Stimulated activated naive CD8-positive, alpha-beta T cell treated with anti-CD3 and anti-CD28 coated beads, Interleukin-15, Interleukin-2, amounts not matched to agents 100 ng/mL and 50 ng/mL, for 24 hours (primary cell): Measurements from ENCODE around the gene SMPD3.

Experiments
- H3K27ac Mint-ChIP-seq: one replicate; pipeline ENCODE4 v1.8.0; 2021; ENCODE audit warnings: mild to moderate bottlenecking, mixed read lengths
- H3K27me3 Mint-ChIP-seq: one replicate; pipeline ENCODE4 v1.8.0; 2021; ENCODE audit warnings: mixed read lengths
- H3K36me3 Mint-ChIP-seq: one replicate; pipeline ENCODE4 v1.8.0; 2021; ENCODE audit warnings: low read depth, mixed read lengths
- H3K4me1 Mint-ChIP-seq: one replicate; pipeline ENCODE4 v1.8.0; 2021; ENCODE audit warnings: low read depth, mixed read lengths
- H3K4me3 Mint-ChIP-seq: one replicate; pipeline ENCODE4 v1.8.0; 2021; ENCODE audit warnings: mild to moderate bottlenecking, mixed read lengths
- H3K9me3 Mint-ChIP-seq: one replicate; pipeline ENCODE4 v1.8.0; 2021; ENCODE audit warnings: mixed read lengths

The SMPD3 gene

DNA sequence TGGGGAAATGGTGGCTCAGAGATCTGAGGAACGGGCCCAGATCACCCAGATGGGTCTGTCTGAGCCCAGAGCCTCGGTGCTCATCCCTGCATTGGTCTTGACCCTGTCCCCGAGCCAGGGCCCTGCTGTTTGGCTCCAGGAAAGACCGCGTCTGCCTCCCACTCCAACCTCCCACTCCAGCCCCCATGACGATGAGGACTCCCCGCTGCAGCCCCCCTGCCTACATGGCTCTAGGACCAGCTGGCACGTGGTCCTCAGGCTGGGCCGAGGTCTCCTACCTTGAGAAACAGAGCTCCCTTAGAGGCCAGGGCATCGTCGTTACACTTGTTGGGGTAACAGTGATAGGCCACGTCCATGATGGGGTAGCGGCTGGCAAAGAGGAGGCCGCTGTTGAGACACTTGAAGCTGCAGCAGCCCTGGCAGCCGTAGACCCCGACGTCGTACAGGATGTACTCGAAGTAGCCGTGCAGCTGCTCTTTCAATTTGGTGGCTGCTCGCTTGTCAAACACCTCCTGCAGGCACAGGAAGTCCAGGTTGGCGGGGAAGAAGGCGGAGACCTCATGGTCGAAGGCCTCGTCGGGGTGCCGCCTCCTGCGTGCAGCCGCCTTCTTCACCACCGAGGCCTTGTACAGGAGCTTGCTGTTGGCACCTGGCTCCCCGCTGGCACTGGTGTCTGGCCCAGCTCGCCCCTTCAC is 77.6 kb downstream of the SMPD3 start:
- peaks cover 21% of the 10 kb centered on the region for H3K27me3 Mint-ChIP-seq
- no peaks in the 10 kb centered on the region for H3K36me3 Mint-ChIP-seq
- no peak overlapping the region for H3K27ac Mint-ChIP-seq
- H3K4me1 Mint-ChIP-seq, result peaks cover 35% of the 10 kb centered on the region
- no peak overlapping the region for H3K4me3 Mint-ChIP-seq
- no peaks in the 10 kb centered on the region for H3K9me3 Mint-ChIP-seq

DNA sequence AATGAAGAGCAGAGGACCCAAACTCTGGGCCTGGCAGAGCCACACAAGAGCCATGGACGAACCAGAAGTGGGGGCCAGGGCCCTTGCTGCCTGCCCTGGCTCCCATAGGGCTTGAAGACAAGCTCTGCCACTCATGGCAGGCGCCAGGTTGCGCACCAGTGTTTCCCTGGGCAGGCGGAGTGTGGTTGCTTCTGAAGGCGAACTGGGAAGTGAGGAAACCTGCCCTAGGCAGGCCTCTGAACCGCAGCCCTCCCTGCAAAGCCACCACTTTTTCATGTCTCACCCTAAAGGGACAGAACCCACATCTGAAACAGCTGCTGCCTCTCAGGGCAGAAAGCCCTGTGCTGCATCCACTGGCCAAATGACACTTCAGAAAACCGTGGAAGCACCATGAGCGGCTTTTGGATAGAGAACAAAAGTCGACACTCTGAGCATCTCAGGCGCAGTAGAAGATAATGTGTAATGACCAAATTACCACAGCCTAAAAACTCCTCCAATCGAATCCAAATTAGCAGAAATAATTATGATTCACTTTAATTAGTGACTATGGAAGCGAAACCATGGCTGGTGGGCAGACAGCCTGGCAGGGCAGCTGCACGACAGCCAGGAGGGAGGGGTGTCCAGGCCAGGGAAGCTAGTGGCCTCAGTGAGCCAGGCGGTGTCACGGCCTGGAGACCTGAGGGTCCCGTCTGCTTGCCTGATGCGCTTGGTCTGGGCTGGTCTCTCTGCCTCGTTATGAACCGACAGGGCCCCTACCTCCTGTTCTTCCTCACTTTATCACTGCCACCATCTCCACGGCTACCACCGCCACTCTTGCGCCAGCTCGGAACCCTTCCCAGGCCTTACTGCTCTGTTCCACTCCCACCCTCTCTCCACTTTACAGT is 78.4 kb downstream of the SMPD3 start:
- Mint-ChIP-seq H3K4me1 (peaks cover 35% of the 10 kb centered on the region), H3K9me3 (no peaks in the 10 kb centered on the region), H3K36me3 (no peaks in the 10 kb centered on the region), H3K27me3 (peaks cover 21% of the 10 kb centered on the region), H3K4me3 (no peak overlapping the region), H3K27ac (no peak overlapping the region)

DNA sequence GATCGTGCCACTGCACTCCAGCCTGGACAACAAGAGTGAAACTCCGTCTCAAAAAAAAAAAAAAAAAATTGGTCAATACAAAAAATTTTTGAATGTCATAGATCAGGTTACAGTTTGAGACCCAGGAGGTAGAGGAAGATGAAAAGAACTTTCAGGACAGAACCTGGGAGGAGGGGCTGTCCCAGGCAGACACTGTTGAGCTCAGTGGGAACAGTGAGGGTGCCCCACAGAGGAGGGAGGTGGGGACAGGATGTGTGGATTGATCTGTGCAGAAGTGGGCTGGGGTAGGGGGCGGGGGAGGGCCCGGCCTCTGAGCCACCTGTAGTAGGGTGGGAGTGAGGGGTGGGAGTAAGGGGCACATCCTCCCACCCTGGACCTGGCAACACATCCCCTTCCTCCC is 79.1 kb downstream of the SMPD3 start:
- Mint-ChIP-seq H3K4me3 (no peak overlapping the region), H3K9me3 (no peaks in the 10 kb centered on the region), H3K27ac (no peak overlapping the region), H3K27me3 (peaks cover 21% of the 10 kb centered on the region), H3K4me1 (peaks cover 35% of the 10 kb centered on the region), H3K36me3 (no peaks in the 10 kb centered on the region)

DNA sequence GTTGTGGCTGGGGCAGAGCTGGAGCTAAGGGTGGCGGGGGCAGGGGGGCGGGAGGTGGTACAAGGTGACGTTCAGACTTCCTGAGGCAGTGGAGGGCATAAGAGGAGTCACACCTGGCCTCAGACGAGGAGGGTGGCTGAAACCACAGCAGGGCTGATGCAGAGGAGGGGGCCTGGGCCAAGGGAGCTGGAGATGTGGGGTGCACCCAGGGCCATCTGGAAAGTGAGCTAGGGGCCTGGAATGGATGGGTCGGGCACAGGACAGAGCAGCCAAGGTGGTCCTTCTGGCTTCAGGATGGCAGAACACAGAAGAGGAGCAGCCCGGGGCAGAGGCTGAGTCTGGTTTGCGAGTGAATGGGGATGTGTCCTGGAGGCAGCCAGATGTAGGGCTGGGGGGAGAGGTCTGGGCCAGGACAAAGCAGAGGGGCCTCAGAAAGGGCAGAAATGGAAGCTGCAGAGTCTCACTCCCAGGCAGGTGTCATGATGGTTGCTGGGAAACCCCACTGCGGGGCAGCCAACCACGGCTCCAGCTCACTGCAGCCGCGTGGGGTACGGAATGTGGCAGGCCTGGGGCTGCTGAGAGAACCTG is 79.9 kb downstream of the SMPD3 start:
- no peak overlapping the region for H3K4me3 Mint-ChIP-seq
- H3K9me3 Mint-ChIP-seq, result no peaks in the 10 kb centered on the region
- peaks cover 15% of the 10 kb centered on the region for H3K27me3 Mint-ChIP-seq
- H3K36me3 Mint-ChIP-seq, result no peaks in the 10 kb centered on the region
- no peak overlapping the region for H3K27ac Mint-ChIP-seq
- peaks cover 35% of the 10 kb centered on the region for H3K4me1 Mint-ChIP-seq

- Mint-ChIP-seq H3K9me3 (no peaks in the 10 kb centered on the region), H3K27ac (no peak overlapping the region), H3K36me3 (no peaks in the 10 kb centered on the region), H3K27me3 (peaks cover 15% of the 10 kb centered on the region), H3K4me3 (no peak overlapping the region), H3K4me1 (peaks cover 35% of the 10 kb centered on the region)
Observed at GRCh38 chr16:68367891-68368290, 80.4 kb downstream of the SMPD3 start.

GRCh38 chr16:68367440-68367839 is 80.9 kb downstream of the SMPD3 start:
- Mint-ChIP-seq H3K27me3 (peaks cover 15% of the 10 kb centered on the region), H3K4me1 (peaks cover 35% of the 10 kb centered on the region), H3K27ac (no peak overlapping the region), H3K9me3 (no peaks in the 10 kb centered on the region), H3K4me3 (no peak overlapping the region), H3K36me3 (no peaks in the 10 kb centered on the region)

DNA sequence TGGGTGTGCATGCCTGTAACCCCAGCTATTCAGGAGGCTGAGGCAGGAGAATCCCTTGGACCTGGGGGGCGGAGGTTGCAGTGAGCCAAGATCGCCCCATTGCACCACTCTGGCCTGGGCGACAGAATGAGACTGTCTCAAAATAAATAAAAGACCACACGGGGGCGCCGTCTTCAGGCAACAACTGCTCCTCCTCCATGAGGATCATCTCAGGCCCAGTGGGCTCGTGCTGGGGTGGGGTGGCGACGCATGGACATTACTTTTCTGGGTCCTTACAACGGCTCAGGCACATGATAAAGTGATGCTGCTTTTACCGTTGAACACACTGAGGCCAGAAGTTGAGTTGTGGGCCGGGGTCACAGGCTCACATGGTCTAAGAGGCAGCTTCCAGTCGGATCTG is 81.3 kb downstream of the SMPD3 start:
- Mint-ChIP-seq H3K36me3 (no peaks in the 10 kb centered on the region), H3K4me1 (peaks cover 35% of the 10 kb centered on the region), H3K4me3 (no peak overlapping the region), H3K27me3 (peaks cover 15% of the 10 kb centered on the region), H3K27ac (no peak overlapping the region), H3K9me3 (no peaks in the 10 kb centered on the region)

GRCh38 chr16:68366062-68366461 is 82.2 kb downstream of the SMPD3 start:
- Mint-ChIP-seq H3K27ac (no peak overlapping the region), H3K9me3 (no peaks in the 10 kb centered on the region), H3K4me3 (no peak overlapping the region)

DNA sequence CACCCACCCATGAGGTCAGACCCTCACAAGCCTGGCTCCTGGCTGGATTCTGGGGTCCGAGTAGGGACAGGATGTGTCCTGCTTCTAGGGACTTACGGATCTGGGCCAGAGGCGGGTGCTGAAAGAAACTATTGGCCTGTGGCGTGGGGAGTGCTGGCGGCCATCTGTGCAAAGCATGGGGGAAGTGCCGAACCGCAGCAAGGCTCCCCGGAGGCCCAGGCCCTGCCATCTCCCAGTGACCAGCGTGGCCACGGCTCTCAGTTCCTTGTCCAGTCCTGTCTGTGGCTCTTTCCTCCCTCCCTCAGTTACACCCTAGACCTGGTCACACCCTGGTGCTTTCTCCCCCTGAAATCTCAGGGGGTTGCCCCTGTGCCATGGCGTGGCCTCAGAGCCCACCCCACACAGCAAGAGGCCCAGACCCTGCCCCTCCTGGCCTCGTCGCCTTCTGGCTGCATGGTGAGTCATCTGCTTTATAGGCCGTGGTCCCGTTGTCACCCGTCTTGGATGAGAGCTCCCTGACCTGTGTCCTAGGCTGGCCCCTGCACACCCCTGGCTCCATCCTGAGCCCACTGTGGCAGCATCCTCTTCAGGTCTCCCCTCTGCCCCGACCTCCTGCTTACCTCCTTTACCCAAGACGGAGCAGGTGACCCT is 83.0 kb downstream of the SMPD3 start:
- H3K36me3 Mint-ChIP-seq, result peaks cover 4% of the 10 kb centered on the region
- no peaks in the 10 kb centered on the region for H3K9me3 Mint-ChIP-seq
- no peak overlapping the region for H3K27ac Mint-ChIP-seq
- peaks cover 15% of the 10 kb centered on the region for H3K27me3 Mint-ChIP-seq
- peaks cover 29% of the 10 kb centered on the region for H3K4me1 Mint-ChIP-seq
- H3K4me3 Mint-ChIP-seq, result no peak overlapping the region

More at GRCh38 chr16:68366062-68366461, 82.2 kb downstream of the SMPD3 start:
- H3K36me3 Mint-ChIP-seq, result no peaks in the 10 kb centered on the region
- H3K4me1 Mint-ChIP-seq, result peaks cover 35% of the 10 kb centered on the region
- H3K27me3 Mint-ChIP-seq, result peaks cover 15% of the 10 kb centered on the region

GRCh38 chr16:68364561-68364998 is 83.7 kb downstream of the SMPD3 start:
- Mint-ChIP-seq H3K9me3 (no peaks in the 10 kb centered on the region), H3K27me3 (peaks cover 15% of the 10 kb centered on the region), H3K27ac (no peak overlapping the region), H3K4me3 (no peak overlapping the region), H3K36me3 (peaks cover 5% of the 10 kb centered on the region), H3K4me1 (peaks cover 22% of the 10 kb centered on the region)

- peaks cover 15% of the 10 kb centered on the region for H3K27me3 Mint-ChIP-seq
- no peak overlapping the region for H3K4me3 Mint-ChIP-seq
- no peak overlapping the region for H3K27ac Mint-ChIP-seq
- H3K4me1 Mint-ChIP-seq, result peaks cover 15% of the 10 kb centered on the region
- peaks cover 5% of the 10 kb centered on the region for H3K36me3 Mint-ChIP-seq
- H3K9me3 Mint-ChIP-seq, result no peaks in the 10 kb centered on the region
Observed at GRCh38 chr16:68363658-68364521, 84.4 kb downstream of the SMPD3 start.

DNA sequence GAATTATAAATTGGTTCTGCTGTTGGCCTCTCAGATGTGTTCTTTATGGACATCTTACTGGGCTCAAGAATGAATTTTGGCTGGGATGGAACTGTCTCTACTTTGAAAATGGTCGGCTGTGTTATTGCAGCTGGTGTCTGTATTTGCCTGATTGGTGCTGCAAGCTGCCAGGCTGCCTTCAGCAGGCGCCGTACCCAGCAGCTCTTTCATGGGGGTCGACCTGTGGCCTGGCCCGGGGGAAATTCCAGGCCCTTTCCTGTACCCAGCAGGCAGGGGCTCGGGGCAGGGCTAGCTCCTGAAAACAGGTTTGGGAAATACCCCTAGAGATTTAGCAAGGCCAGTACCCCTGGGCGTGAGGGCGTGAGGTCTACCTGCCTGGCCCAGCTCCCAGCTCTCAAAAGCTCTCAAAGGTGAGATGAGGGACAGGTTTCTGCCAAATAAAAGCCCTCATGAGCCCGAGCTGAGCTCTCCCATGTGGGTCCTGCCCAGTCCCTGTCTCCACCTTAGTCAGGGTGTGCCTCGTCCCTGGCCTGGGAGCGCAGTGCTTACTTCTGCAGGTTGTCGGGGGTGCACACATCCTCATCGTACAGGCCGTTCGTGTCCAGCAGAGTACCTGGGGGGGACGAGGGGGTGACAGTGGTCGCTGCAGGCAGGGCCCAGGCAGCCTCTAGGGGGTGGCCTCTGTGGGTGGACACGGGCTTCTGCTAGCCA is 85.2 kb downstream of the SMPD3 start:
- H3K27me3 Mint-ChIP-seq, result peaks cover 11% of the 10 kb centered on the region
- H3K4me3 Mint-ChIP-seq, result no peak overlapping the region
- no peak overlapping the region for H3K27ac Mint-ChIP-seq
- H3K9me3 Mint-ChIP-seq, result no peaks in the 10 kb centered on the region
- peaks cover 11% of the 10 kb centered on the region for H3K36me3 Mint-ChIP-seq
- H3K4me1 Mint-ChIP-seq, result peaks cover 10% of the 10 kb centered on the region

DNA sequence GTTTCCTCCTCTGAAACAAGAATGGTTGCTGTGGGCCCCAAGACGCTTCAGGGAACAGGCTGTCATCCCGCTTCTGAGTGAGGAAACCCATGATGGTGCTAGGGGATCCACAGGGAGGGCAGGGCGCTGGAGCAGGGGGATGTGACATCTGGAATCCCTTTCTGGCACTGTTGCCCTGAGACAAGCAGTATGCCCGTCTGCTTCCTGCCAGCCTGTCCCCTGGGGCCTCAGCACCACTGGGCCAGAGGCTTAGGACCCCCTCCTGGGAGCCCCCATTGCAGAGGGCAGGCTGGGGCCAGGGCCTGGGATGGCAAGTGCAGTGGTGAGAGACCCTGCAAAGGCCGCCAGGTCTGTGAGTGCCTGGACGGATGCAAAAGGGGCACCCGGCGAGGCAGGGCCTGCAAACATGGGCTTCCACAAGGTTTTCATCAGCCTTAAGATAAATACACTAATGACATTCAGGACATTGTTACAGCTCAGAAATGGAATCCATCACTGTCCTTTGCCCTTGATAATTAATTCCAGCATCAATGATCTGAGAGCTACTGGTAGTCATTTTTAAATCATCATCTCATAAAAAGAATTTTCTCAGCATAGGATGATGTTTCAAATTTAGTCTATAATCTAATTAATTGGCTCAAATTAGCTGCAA is 85.9 kb downstream of the SMPD3 start:
- no peak overlapping the region for H3K27ac Mint-ChIP-seq
- peaks cover 5% of the 10 kb centered on the region for H3K4me1 Mint-ChIP-seq
- H3K36me3 Mint-ChIP-seq, result peaks cover 17% of the 10 kb centered on the region
- peaks cover 4% of the 10 kb centered on the region for H3K27me3 Mint-ChIP-seq
- H3K9me3 Mint-ChIP-seq, result no peaks in the 10 kb centered on the region
- H3K4me3 Mint-ChIP-seq, result no peak overlapping the region
